Measurements from ENCODE around the gene SH3RF3.

The SH3RF3 gene

GRCh38 chr2:109162999-109163398 is 34.0 kb downstream of the SH3RF3 start:
- no peak overlapping the region for H3K27ac ChIP-seq (ENCODE audit: insufficient read depth in 1 of 2, low read depth in 1 of 2, low read length in 2 of 2, poor library complexity in 1 of 2, severe bottlenecking in 2 of 2)
- CTCF ChIA-PET, result interaction anchor here (1.6 kb wide), 1 partner anchor 11 kb away, joined by 3 read pairs; no protein-coding TSS in a partner anchor
- H3K4me1 ChIP-seq (ENCODE audit: control extremely low read depth in 1 of 4, control insufficient read depth in 4 of 4, insufficient read depth in 4 of 4, low read length in 3 of 4), result peaks cover 0 to 7% (median 3%) of the 10 kb centered on the region in 4 experiments
- 100% methylated on average over 1 of the region's 7 CpGs for WGBS (ENCODE audit: insufficient coverage)
- peaks cover 0 to 2% (median 0%) of the 10 kb centered on the region in 5 experiments for H3K27me3 ChIP-seq (replicated peaks in 2 of 5; ENCODE audit: control insufficient read depth in 4 of 5, insufficient read depth in 5 of 5, low read length in 4 of 5)
- no peaks in the 10 kb centered on the region for H3K36me3 ChIP-seq (ENCODE audit: control insufficient read depth in 4 of 4, insufficient read depth in 4 of 4, low read length in 3 of 4)
- POLR2A ChIA-PET, result no interaction called here
- H3K4me3 ChIP-seq (ENCODE audit: control insufficient read depth in 1 of 7, extremely low read depth in 1 of 7, insufficient read depth in 4 of 7, low read depth in 2 of 7, low read length in 6 of 7), result no peak overlapping the region
- peak in 2 of 3 donors; percentile 14 to 18 for DNase-seq
- peaks cover 0 to 9% (median 1%) of the 10 kb centered on the region in 5 experiments for H3K9me3 ChIP-seq (ENCODE audit: control extremely low read depth in 1 of 5, control insufficient read depth in 4 of 5, insufficient read depth in 2 of 5, low read depth in 1 of 5, low read length in 4 of 5)

GRCh38 chr2:109164311-109164710 is 35.3 kb downstream of the SH3RF3 start:
- Histone ChIP-seq H3K36me3 (ENCODE audit: control insufficient read depth in 4 of 4, insufficient read depth in 4 of 4, low read length in 3 of 4) (no peaks in the 10 kb centered on the region), H3K4me3 (ENCODE audit: control insufficient read depth in 1 of 7, extremely low read depth in 1 of 7, insufficient read depth in 4 of 7, low read depth in 2 of 7, low read length in 6 of 7) (no peak overlapping the region), H3K4me1 (ENCODE audit: control extremely low read depth in 1 of 4, control insufficient read depth in 4 of 4, insufficient read depth in 4 of 4, low read length in 3 of 4) (peaks cover 0 to 7% (median 3%) of the 10 kb centered on the region in 4 experiments), H3K27ac (ENCODE audit: insufficient read depth in 1 of 2, low read depth in 1 of 2, low read length in 2 of 2, poor library complexity in 1 of 2, severe bottlenecking in 2 of 2) (no peak overlapping the region), H3K27me3 (replicated peaks in 2 of 5; ENCODE audit: control insufficient read depth in 4 of 5, insufficient read depth in 5 of 5, low read length in 4 of 5) (peaks cover 0 to 2% (median 0%) of the 10 kb centered on the region in 5 experiments), H3K9me3 (ENCODE audit: control extremely low read depth in 1 of 5, control insufficient read depth in 4 of 5, insufficient read depth in 2 of 5, low read depth in 1 of 5, low read length in 4 of 5) (peaks cover 0 to 14% (median 4%) of the 10 kb centered on the region in 5 experiments)
- ChIA-PET POLR2A (no interaction called here), CTCF (no interaction called here)
- no peak for DNase-seq
- WGBS (ENCODE audit: insufficient coverage), result no CpG with 5 or more reads among the region's 1 CpG

- H3K9me3 ChIP-seq (ENCODE audit: control extremely low read depth in 1 of 5, control insufficient read depth in 4 of 5, insufficient read depth in 2 of 5, low read depth in 1 of 5, low read length in 4 of 5), result peaks cover 0 to 14% (median 4%) of the 10 kb centered on the region in 5 experiments
- CTCF ChIA-PET, result no interaction called here
- no peak overlapping the region for H3K4me3 ChIP-seq (ENCODE audit: control insufficient read depth in 1 of 7, extremely low read depth in 1 of 7, insufficient read depth in 4 of 7, low read depth in 2 of 7, low read length in 6 of 7)
- 97% methylated on average over 3 of the region's 3 CpGs for WGBS (ENCODE audit: insufficient coverage)
- DNase-seq, result peak in 2 of 3 donors; percentile 36 to 50
- POLR2A ChIA-PET, result interaction anchor here (1.0 kb wide), 1 partner anchor 133 kb away, joined by 3 read pairs; no protein-coding TSS in a partner anchor
- H3K27me3 ChIP-seq (replicated peaks in 2 of 5; ENCODE audit: control insufficient read depth in 4 of 5, insufficient read depth in 5 of 5, low read length in 4 of 5), result peaks cover 0 to 2% (median 0%) of the 10 kb centered on the region in 5 experiments
- H3K36me3 ChIP-seq (ENCODE audit: control insufficient read depth in 4 of 4, insufficient read depth in 4 of 4, low read length in 3 of 4), result no peaks in the 10 kb centered on the region
- H3K4me1 ChIP-seq (ENCODE audit: control extremely low read depth in 1 of 4, control insufficient read depth in 4 of 4, insufficient read depth in 4 of 4, low read length in 3 of 4), result peaks cover 0 to 7% (median 3%) of the 10 kb centered on the region in 4 experiments
- no peak overlapping the region for H3K27ac ChIP-seq (ENCODE audit: insufficient read depth in 1 of 2, low read depth in 1 of 2, low read length in 2 of 2, poor library complexity in 1 of 2, severe bottlenecking in 2 of 2)
These were observed 35.8 kb downstream of the SH3RF3 start for GRCh38 chr2:109164739-109165221.

GRCh38 chr2:109166811-109167210 is 37.8 kb downstream of the SH3RF3 start:
- no peak overlapping the region for H3K27ac ChIP-seq (ENCODE audit: insufficient read depth in 1 of 2, low read depth in 1 of 2, low read length in 2 of 2, poor library complexity in 1 of 2, severe bottlenecking in 2 of 2)
- DNase-seq, result no peak
- ChIA-PET POLR2A (no interaction called here), CTCF (no interaction called here)
- H3K36me3 ChIP-seq (ENCODE audit: control insufficient read depth in 4 of 4, insufficient read depth in 4 of 4, low read length in 3 of 4), result no peaks in the 10 kb centered on the region
- H3K4me1 ChIP-seq (ENCODE audit: control extremely low read depth in 1 of 4, control insufficient read depth in 4 of 4, insufficient read depth in 4 of 4, low read length in 3 of 4), result peaks cover 0 to 11% (median 6%) of the 10 kb centered on the region in 4 experiments
- no CpG with 5 or more reads among the region's 2 CpGs for WGBS (ENCODE audit: insufficient coverage)
- H3K27me3 ChIP-seq (replicated peaks in 2 of 5; ENCODE audit: control insufficient read depth in 4 of 5, insufficient read depth in 5 of 5, low read length in 4 of 5), result peaks cover 0 to 5% (median 0%) of the 10 kb centered on the region in 5 experiments
- peaks cover 0 to 14% (median 4%) of the 10 kb centered on the region in 5 experiments for H3K9me3 ChIP-seq (ENCODE audit: control extremely low read depth in 1 of 5, control insufficient read depth in 4 of 5, insufficient read depth in 2 of 5, low read depth in 1 of 5, low read length in 4 of 5)
- no peak overlapping the region for H3K4me3 ChIP-seq (ENCODE audit: control insufficient read depth in 1 of 7, extremely low read depth in 1 of 7, insufficient read depth in 4 of 7, low read depth in 2 of 7, low read length in 6 of 7)

- 100% methylated on average over 2 of the region's 2 CpGs for WGBS (ENCODE audit: insufficient coverage)
- H3K27ac ChIP-seq (ENCODE audit: insufficient read depth in 1 of 2, low read depth in 1 of 2, low read length in 2 of 2, poor library complexity in 1 of 2, severe bottlenecking in 2 of 2), result no peak overlapping the region
- H3K36me3 ChIP-seq (ENCODE audit: control insufficient read depth in 4 of 4, insufficient read depth in 4 of 4, low read length in 3 of 4), result no peaks in the 10 kb centered on the region
- no peak for DNase-seq
- H3K27me3 ChIP-seq (replicated peaks in 2 of 5; ENCODE audit: control insufficient read depth in 4 of 5, insufficient read depth in 5 of 5, low read length in 4 of 5), result peaks cover 0 to 5% (median 0%) of the 10 kb centered on the region in 5 experiments
- peaks cover 0 to 14% (median 4%) of the 10 kb centered on the region in 5 experiments for H3K9me3 ChIP-seq (ENCODE audit: control extremely low read depth in 1 of 5, control insufficient read depth in 4 of 5, insufficient read depth in 2 of 5, low read depth in 1 of 5, low read length in 4 of 5)
- CTCF ChIA-PET, result no interaction called here
- peaks cover 0 to 9% (median 6%) of the 10 kb centered on the region in 4 experiments for H3K4me1 ChIP-seq (ENCODE audit: control extremely low read depth in 1 of 4, control insufficient read depth in 4 of 4, insufficient read depth in 4 of 4, low read length in 3 of 4)
- H3K4me3 ChIP-seq (ENCODE audit: control insufficient read depth in 1 of 7, extremely low read depth in 1 of 7, insufficient read depth in 4 of 7, low read depth in 2 of 7, low read length in 6 of 7), result no peak overlapping the region
- POLR2A ChIA-PET, result no interaction called here
These were observed 39.1 kb downstream of the SH3RF3 start for GRCh38 chr2:109168086-109168485.

- no peak overlapping the region for H3K27ac ChIP-seq (ENCODE audit: insufficient read depth in 1 of 2, low read depth in 1 of 2, low read length in 2 of 2, poor library complexity in 1 of 2, severe bottlenecking in 2 of 2)
- H3K9me3 ChIP-seq (ENCODE audit: control extremely low read depth in 1 of 5, control insufficient read depth in 4 of 5, insufficient read depth in 2 of 5, low read depth in 1 of 5, low read length in 4 of 5), result peaks cover 0 to 14% (median 4%) of the 10 kb centered on the region in 5 experiments
- no peak overlapping the region for H3K4me3 ChIP-seq (ENCODE audit: control insufficient read depth in 1 of 7, extremely low read depth in 1 of 7, insufficient read depth in 4 of 7, low read depth in 2 of 7, low read length in 6 of 7)
- H3K36me3 ChIP-seq (ENCODE audit: control insufficient read depth in 4 of 4, insufficient read depth in 4 of 4, low read length in 3 of 4), result no peaks in the 10 kb centered on the region
- no peak for DNase-seq
- WGBS (ENCODE audit: insufficient coverage), result 100% methylated on average over 2 of the region's 2 CpGs
- H3K4me1 ChIP-seq (ENCODE audit: control extremely low read depth in 1 of 4, control insufficient read depth in 4 of 4, insufficient read depth in 4 of 4, low read length in 3 of 4), result peaks cover 0 to 11% (median 6%) of the 10 kb centered on the region in 4 experiments
- ChIA-PET POLR2A (no interaction called here), CTCF (no interaction called here)
- peaks cover 0 to 5% (median 0%) of the 10 kb centered on the region in 5 experiments for H3K27me3 ChIP-seq (replicated peaks in 2 of 5; ENCODE audit: control insufficient read depth in 4 of 5, insufficient read depth in 5 of 5, low read length in 4 of 5)
These were observed 39.7 kb downstream of the SH3RF3 start for GRCh38 chr2:109168716-109169115.

GRCh38 chr2:109170645-109171044 is 41.6 kb downstream of the SH3RF3 start:
- ChIA-PET CTCF (no interaction called here), POLR2A (no interaction called here)
- Histone ChIP-seq H3K4me3 (ENCODE audit: control insufficient read depth in 1 of 7, extremely low read depth in 1 of 7, insufficient read depth in 4 of 7, low read depth in 2 of 7, low read length in 6 of 7) (no peak overlapping the region), H3K36me3 (ENCODE audit: control insufficient read depth in 4 of 4, insufficient read depth in 4 of 4, low read length in 3 of 4) (no peaks in the 10 kb centered on the region), H3K27me3 (replicated peaks in 2 of 5; ENCODE audit: control insufficient read depth in 4 of 5, insufficient read depth in 5 of 5, low read length in 4 of 5) (peaks cover 0 to 5% (median 0%) of the 10 kb centered on the region in 5 experiments), H3K9me3 (ENCODE audit: control extremely low read depth in 1 of 5, control insufficient read depth in 4 of 5, insufficient read depth in 2 of 5, low read depth in 1 of 5, low read length in 4 of 5) (peaks cover 0 to 16% (median 7%) of the 10 kb centered on the region in 5 experiments), H3K27ac (ENCODE audit: insufficient read depth in 1 of 2, low read depth in 1 of 2, low read length in 2 of 2, poor library complexity in 1 of 2, severe bottlenecking in 2 of 2) (no peak overlapping the region), H3K4me1 (ENCODE audit: control extremely low read depth in 1 of 4, control insufficient read depth in 4 of 4, insufficient read depth in 4 of 4, low read length in 3 of 4) (peaks cover 0 to 13% (median 5%) of the 10 kb centered on the region in 4 experiments)
- WGBS (ENCODE audit: insufficient coverage), result 95% methylated on average over 5 of the region's 6 CpGs
- no peak for DNase-seq

All from common myeloid progenitor, CD34-positive (primary cell).